GM18867 (cell line): ENCODE results near the gene HMSD.
"Not testable (repeated sequence)": the region's sequence is repeated elsewhere in the genome, so short reads cannot be mapped to it uniquely, and the experiment has no call there.

Experiments used
- ATAC-seq: cut with Tn5 transposase; IDR thresholded peaks from one replicate; pipeline ENCODE4 v1.9.1; 2021; ENCODE audit warnings: mild to moderate bottlenecking, moderate library complexity; ENCODE audit not compliant: unreplicated experiment

HMSD gene

GRCh38 chr18:63949068-63949737, at the start of gene HMSD:
TSS of gene HMSD (plus strand) at chr18:63949301. CDS start at chr18:63953456, 4,155 bp downstream.
- ATAC-seq = peak; percentile 92

- ATAC-seq = no peak
These were observed 45.1 kb upstream of the HMSD start for GRCh38 chr18:63903851-63904570.

GRCh38 chr18:63904694-63905093, 44.4 kb upstream of the HMSD start:
- no peak for ATAC-seq

- no peak for ATAC-seq
These were observed 43.7 kb upstream of the HMSD start for GRCh38 chr18:63905361-63905760.

GRCh38 chr18:63906056-63906455, 43.0 kb upstream of the HMSD start:
- no peak for ATAC-seq

GRCh38 chr18:63907664-63908063, 41.4 kb upstream of the HMSD start, which contains the start of gene SERPINB10:
TSS of gene SERPINB10 (plus strand) at chr18:63907958. CDS start at chr18:63915511, 7,553 bp downstream.
- peak; percentile 76 for ATAC-seq

- ATAC-seq = peak; percentile 32
These were observed 40.2 kb upstream of the HMSD start for GRCh38 chr18:63908858-63909257.

- peak; percentile 67 for ATAC-seq
These were observed 39.2 kb upstream of the HMSD start for GRCh38 chr18:63909870-63910269.

- ATAC-seq = no peak
These were observed 31.3 kb upstream of the HMSD start for GRCh38 chr18:63917817-63918216.

- no peak for ATAC-seq
These were observed 27.1 kb upstream of the HMSD start for GRCh38 chr18:63922049-63922448.

GRCh38 chr18:63924551-63924950, 24.6 kb upstream of the HMSD start:
- ATAC-seq = no peak

GRCh38 chr18:63928331-63928730, 20.8 kb upstream of the HMSD start:
- ATAC-seq = no peak

- ATAC-seq = not testable (repeated sequence)
These were observed 19.7 kb upstream of the HMSD start for GRCh38 chr18:63929369-63929768.

GRCh38 chr18:63930773-63931354, 18.2 kb upstream of the HMSD start:
- ATAC-seq = no peak

GRCh38 chr18:63936156-63936931, 12.8 kb upstream of the HMSD start:
- ATAC-seq = peak; percentile 99

- ATAC-seq = peak; percentile 35
These were observed 12.1 kb upstream of the HMSD start for GRCh38 chr18:63936932-63937393.

GRCh38 chr18:63940008-63940407, 9.1 kb upstream of the HMSD start:
- ATAC-seq = no peak

GRCh38 chr18:63940543-63941050, 8.5 kb upstream of the HMSD start:
- not testable (repeated sequence) for ATAC-seq

- no peak for ATAC-seq
These were observed 1.9 kb upstream of the HMSD start for GRCh38 chr18:63947051-63947790.

GRCh38 chr18:63951302-63951705, 2.2 kb downstream of the HMSD start:
- ATAC-seq = peak; percentile 54
